ENCODE measurements around the gene LCE2C.
"Not testable (repeated sequence)": the region's sequence is repeated elsewhere in the genome, so short reads cannot be mapped to it uniquely, and the experiment has no call there.

Gene LCE2C, protein sequence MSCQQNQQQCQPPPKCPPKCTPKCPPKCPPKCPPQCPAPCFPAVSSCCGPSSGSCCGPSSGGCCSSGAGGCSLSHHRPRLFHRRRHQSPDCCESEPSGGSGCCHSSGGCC

DNA sequence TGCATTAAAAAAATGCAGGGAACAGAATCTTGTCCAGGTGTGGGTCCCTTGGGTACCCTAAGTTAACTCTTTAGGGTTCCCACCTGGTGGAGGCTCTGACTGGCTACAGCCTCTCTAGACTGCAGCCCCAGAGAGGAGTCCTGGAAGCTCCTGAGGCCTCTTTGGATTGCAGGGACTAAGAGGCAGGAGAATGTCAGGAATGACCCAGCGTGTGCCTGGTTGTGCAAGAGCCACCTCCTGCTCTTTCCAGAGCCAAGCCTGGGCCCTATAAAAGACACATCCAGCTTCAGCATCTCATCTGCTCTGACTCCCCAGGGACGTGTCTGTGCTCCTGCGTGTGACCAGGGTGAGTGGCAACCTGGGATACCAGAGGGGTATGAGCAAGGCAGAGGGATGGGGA is at the start of gene LCE2C:
Gene LCE2C, plus strand, starts transcription at position 297 of the 400 bp plus-strand sequence. CDS start 737 bp downstream, outside the sequence.
- DNase-seq (ENCODE audit: low read depth): not testable (repeated sequence)

DNA sequence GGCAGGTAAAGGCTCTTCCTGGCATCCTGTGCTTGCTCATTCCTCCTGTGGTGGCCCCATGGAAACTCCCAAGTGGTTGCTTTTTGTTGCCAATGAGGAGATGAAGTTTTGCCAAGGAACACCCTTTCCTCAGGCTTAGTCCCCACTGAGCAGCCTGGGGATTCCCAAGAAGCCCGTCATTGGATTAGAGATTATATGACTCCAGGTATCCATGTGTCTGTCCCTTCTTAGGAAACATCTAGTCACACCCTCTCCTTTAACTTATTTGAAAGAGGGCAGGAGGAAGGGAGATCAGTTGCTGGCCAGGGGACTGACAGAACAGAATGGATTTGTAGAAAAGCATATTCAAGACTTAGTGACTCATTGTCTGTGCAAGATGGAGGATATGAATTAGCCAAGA is 48.3 kb upstream of the LCE2C start:
- DNase-seq (ENCODE audit: low read depth): no peak

DNA sequence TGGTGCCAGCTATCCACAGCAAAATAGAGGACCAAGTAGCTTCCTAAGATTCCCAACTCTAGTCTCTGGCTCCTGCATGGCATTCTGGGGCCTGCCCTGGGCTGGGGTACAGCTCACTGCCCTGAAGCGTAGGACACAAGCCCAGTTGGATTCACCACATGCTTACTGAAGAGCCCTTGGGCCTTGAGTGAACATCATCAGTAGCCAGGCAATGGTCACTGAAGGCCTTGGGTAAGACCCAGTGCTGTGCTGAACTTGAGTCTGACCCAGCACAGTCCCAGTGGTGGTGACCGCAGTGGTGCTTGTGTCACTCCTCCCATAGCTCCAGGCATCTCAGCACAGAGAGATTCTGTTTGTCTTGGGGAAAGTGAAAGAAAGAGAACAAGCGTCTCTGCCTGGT is 44.5 kb upstream of the LCE2C start:
- DNase-seq (ENCODE audit: low read depth): no peak

DNA sequence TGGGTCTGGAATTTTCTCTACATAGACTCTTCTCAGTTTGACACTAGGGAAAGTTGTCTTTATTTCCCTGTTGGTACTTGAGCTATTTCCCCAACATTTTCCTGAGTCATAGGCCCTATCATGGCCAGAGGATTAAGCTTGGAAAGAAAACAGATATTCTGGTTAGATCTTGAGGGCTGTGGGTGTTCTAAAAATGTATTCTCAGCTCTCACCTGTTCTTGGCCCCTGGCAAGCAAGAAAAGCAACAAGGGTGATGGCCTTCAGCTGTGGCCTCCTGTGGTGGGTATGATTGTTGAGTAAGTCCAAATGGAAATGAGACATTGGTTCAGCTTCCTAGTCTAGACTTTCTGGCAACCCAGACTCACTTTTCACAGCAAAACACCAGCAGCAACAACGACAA is 34.7 kb upstream of the LCE2C start:
- DNase-seq (ENCODE audit: low read depth): no peak

DNA sequence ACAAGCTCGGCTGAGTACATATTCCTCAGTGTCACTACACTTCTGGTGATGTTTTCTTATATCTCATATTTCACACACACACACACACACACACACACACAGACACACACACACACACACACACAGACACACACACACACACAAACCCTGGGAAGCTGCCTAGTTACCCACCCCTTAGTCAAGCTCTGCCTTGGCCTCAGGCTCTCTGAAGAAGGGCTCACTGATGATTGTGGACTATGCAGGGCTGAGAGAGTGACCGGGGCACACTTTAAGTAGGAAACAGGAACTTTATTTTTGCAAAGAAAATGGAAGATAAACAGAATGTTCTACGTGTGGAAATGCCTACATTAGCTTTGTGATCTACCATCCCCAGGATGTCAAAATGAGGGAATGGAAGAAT is 31.1 kb upstream of the LCE2C start:
- DNase-seq (ENCODE audit: low read depth): no peak

DNA sequence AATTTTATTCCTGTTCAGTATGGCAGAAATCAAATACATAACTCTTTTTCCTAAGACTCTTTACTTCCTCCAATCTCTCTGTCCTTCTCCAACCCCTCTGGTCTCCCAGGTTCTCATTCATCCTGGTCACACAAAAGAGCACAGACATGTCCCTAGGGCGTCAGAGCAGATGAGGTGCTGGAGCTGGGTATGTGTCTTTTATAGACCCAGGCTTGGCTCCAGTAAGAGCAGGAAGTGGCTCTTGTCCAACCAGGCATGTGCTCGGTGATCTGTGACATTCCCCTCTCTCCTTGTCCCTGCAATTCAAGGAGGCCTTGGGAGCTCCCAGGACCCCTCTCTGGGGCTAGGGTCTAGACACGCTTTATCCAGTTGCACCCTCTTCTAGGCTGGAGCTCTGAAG is 29.9 kb upstream of the LCE2C start:
- no peak for DNase-seq (ENCODE audit: low read depth)

DNA sequence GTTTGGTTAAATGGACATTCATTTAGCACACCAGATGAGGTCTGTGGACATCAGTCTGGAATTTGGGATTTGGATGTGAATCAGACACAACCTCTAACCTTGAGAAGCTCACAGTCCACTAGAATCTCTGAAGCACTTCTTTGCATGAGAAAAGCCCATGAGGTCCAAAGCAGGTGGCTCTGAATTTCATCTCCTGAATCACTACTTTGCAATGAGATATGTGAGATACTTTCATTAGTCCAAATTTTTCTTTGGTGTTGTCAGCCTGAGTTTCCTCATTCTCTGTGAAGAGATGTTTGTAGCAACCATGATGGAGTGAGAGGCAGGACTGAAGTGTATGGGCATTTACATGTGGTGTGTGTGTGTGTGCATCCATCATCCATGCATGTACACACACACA is 28.4 kb upstream of the LCE2C start:
- no peak for DNase-seq (ENCODE audit: low read depth)

DNA sequence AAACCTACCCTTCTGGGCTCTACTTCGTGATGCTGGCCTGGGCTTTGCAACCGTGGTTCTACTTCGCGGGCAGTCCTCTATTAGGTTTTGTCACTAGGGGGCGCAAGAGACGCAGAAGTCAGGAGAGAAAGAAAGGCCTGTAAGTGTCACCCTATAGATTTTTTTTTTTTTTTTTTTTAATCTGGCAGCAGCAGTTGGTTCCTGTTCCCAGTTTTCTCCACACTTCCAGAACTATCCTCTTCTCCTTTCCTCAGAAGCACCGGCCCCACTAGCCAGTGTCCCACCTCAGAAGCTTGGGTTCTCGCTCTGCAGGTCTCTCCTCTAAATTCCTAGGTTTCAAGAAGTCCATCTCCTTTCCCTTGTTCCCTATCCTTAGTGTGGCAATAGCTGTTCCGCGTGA is 21.0 kb upstream of the LCE2C start:
- peak; percentile 12 for DNase-seq (ENCODE audit: low read depth)

DNA sequence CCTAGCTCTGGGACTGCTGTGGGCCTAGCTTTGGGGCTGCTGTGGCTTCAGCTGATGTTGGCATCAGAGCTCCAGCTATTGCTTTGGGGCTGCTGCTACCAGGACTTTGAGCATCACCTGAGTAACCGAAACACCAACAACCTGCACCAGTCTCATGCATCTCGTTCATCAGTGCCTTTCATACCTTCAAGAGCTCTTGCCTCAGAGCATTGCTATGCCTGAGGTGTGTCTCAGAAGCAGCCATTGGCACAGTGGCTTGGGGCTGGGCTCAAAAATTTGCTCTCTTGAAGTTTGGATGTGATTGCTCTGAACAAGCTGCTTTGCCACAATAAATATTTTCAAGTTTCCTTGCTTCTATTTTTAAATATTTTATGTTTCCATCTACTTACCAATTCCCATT is 18.6 kb upstream of the LCE2C start:
- no peak for DNase-seq (ENCODE audit: low read depth)

DNA sequence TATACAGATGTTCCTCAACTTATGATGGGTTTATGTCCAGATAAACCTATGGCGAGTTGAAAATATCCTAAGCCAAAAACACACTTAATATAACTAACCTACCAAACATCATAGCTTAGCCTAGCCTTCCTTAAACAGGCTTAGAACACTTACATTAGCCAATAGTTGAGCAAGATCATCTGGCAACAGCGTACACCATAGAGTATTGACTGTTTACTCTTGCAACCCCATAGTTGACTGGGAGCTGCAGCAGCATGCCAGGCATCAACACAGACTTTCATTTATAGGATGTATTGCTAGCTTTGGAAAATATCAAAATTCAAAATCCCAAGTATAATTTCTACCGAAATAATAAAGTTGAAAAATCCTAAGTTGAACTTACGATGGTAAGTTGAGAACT is 17.4 kb upstream of the LCE2C start:
- DNase-seq (ENCODE audit: low read depth): no peak

DNA sequence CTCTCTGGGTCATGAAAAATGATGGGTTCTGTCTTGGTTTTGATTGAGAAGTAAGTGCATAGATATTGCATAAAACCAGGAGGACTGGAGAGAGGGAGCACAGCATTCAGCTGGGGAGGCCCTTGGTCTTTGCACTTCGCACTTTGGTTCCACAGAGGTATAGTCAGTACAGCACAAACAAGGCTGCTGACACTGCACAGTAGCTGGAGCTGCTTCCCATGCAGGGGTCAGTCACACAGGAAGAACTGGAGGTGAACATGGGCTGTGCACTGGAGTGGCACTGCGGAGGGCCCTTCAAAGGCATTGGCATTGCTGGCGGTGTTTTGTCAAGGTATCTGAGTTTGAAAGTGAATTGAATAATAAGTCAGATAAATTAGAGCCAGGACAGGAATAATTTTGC is 16.4 kb upstream of the LCE2C start:
- DNase-seq (ENCODE audit: low read depth): no peak

DNA sequence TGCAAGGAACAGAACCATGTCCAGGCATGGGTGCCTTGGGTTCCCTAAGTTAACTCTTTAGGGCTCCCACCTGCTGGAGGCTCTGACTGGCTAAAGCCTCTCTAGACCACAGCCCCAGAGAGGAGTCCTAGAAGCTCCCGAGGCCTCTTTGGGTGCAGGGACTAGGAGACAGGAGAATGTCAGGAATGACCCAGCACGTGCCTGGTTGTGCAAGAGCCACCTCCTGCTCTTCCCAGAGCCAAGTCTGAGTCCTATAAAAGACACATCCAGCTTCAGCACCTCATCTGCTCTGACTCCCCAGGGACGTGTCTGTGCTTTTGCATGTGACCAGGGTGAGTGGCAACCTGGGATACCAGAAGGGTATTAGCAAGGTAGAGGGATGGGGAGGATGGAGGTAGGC is 12.0 kb upstream of the LCE2C start, which contains the start of gene LCE2D:
Gene LCE2D, plus strand, starts transcription at position 283 of the 400 bp plus-strand sequence. CDS start 726 bp downstream, outside the sequence.
- DNase-seq (ENCODE audit: low read depth): no peak

DNA sequence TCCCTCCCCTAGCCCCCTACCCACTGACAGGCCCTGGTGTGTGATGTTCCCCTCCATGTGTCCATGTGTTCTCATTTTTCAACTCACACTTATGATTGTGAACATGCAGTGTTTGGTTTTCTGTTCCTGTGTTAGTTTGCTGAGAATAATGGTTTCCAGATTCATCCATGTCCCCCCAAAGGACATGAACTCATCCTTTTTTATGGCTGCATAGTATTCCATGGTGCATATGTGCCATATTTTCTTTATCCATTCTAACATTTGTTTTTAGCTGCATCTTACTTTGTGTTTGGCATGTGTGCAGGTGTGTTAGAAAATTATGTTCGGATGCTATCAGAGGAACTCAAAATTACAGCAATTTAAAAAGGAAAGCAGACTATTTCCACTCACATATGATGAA is 8.9 kb upstream of the LCE2C start:
- not testable (repeated sequence) for DNase-seq (ENCODE audit: low read depth)

DNA sequence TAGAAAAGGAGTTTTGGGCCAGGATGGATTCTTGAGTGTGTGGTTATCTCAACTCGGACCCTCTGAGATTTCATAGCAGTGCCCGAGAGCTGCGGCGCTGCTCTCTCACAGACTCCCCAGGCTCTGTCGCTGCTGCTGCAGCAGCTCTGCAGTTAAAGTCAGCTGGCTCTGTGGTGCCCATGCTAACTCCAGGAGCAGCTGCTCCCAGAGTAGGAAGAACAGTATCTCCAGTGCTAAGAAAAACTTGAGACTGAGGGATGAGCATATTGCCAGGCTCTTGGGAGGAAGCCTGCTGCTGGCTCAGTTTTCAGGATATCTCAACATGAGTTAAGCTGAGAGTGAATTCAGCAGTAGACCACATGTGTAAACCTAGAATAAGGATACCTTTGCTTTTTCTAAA is 7.4 kb upstream of the LCE2C start:
- DNase-seq (ENCODE audit: low read depth): no peak

DNA sequence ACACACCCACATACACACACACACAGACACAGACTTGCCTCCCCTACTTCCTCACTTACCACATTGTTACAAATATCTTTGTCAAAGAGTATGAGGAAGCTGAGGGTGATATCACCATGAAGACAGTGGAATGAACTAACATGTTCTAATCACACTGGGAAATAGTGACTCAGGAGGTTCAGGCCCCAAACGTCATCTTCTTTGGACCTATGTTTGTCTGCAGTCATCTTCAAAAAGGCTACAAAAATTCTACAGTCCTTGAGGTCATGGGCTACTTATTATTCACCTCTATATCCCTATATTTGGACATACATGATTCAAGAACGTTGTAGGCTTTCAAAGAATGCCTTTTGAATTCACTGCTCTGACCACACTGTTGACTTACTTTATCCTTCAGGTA is 2.1 kb upstream of the LCE2C start:
- no peak for DNase-seq (ENCODE audit: low read depth)

DNA sequence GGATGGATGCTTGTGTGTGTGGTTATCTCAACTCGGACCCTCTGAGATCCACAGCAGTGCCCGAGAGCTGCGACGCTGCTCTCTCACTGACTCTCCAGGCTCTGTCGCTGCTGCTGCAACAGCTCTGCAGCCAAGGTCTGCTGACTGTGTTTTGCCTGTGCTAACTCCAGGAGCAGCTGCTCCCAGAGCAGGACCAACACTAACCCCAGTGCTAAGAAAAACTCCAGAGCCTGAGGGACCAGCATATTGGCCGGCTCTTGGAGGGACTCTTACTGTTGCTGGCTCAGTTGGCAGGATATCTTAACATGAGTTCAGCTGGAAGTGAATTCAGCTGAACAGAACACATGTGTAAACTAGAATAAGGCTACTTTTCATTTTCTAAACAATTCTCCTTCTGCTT is 4.4 kb downstream of the LCE2C start:
- DNase-seq (ENCODE audit: low read depth): no peak

DNA sequence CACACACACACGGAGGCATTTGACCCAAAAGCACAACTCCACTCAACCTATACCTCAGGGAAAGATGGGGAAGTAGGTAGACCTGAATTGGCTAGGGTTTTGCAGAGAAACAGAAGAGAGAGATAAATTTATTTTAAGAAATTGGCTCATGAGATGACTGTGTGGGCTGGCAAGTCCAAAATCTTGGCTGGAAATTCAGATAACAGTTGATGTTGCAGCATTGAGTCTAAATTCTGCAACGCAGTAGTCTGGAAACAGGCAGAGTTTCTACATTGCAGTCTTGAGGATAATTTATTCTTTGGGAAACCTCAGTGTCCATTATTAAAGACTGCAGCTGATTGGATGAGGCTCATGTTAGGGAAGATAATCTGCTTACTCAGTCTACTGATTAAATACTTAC is 6.5 kb downstream of the LCE2C start:
- no peak for DNase-seq (ENCODE audit: low read depth)

DNA sequence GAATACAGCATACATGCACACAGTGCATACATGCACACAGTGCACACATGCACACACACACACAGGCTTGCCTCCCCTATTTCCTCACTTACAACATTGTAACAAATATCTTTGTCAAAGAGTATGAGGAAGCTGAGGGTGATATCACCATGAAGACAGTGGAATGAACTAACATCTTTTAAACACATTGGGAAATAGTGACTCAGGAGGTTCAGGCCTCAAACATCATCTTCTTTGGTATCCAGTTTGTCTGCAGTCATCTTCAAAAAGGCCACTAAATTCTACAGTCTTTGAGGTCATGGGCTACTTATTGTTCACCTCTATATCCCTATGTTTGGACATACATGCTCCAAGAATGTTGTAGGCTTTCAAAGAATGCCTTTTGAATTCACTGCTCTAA is 8.8 kb downstream of the LCE2C start:
- DNase-seq (ENCODE audit: low read depth): no peak

DNA sequence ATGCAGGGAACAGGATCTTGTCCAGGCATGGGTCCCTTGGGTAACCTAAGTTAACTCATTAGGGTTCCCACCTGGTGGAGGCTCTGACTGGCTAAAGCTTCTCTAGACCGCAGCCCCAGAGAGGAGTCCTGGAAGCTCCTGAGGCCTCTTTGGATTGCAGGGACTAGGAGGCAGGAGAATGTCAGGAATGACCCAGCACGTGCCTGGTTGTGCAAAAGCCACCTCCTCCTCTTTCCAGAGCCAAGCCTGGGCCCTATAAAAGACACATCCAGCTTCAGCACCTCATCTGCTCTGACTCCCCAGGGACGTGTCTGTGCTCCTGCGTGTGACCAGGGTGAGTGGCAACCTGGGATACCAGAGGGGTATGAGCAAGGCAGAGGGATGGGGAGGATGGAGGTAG is 10.7 kb downstream of the LCE2C start, which contains the start of gene LCE2B:
Gene LCE2B, plus strand, starts transcription at position 301 of the 400 bp plus-strand sequence. CDS start 721 bp downstream, outside the sequence.
- not testable (repeated sequence) for DNase-seq (ENCODE audit: low read depth)

DNA sequence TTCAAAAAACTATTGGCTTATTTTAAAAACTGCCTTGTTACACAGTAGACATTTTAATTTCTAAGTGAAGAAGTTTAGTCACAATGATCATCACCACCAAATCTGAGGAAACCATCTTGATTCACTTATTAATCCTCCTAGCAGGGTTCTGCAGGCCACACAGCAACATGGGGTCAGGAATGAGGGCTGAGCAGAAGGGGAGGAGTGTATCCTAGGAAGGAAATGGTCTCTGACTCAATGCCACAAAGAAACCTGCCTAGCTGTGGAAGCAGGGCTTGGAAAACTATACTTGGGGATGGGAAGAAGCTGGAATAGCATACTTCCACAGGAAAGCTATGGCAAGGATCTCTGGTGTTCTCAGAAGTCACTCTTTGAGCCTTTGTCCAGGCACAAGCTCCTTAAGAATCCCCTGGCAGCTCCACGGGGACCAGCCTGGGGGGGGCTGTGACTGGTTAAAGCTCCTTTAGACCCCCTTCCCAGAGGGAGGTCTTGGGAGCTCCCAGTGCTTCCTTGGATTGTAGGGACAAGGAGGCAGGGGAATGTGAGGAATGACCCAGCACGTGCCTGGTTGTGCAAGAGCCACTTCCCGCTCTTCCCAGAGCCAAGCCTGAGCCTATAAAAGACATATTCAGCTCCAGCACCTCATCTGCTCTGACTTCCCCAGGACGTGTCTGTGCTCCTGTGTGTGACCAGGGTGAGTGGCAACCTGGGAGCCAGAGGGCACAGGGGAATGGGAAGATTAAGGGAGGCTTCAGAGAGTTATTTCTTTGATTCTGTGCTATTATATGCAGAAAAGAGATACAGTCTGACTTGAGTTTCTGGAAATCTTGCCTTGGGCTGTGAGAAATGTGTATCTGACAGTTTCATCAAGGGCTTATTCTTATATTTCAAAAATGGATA is 22.9 kb downstream of the LCE2C start, which contains the start of gene LCE2A:
Gene LCE2A, plus strand, starts transcription at position 645 of the 900 bp plus-strand sequence. CDS start 557 bp downstream, outside the sequence.
- DNase-seq (ENCODE audit: low read depth): no peak

DNA sequence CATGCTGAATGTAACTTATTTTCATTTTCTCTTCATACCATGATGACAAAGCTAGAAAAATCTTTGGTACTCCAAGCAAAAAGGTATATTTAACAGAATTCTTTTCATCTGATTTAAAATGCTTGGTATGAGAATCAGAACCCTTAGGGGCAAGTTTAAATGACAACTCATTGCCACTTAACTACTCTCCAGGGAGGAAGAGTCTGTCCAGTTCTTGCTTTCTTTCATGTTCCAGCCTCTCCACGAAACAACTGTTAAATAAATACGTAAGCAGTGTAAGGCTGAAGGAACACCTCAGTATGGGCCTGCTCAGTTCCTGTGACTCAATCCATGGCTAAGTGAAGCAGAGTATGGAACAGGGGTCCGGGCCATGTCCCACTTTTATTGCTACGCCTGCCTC is 24.7 kb downstream of the LCE2C start:
- DNase-seq (ENCODE audit: low read depth): no peak

DNA sequence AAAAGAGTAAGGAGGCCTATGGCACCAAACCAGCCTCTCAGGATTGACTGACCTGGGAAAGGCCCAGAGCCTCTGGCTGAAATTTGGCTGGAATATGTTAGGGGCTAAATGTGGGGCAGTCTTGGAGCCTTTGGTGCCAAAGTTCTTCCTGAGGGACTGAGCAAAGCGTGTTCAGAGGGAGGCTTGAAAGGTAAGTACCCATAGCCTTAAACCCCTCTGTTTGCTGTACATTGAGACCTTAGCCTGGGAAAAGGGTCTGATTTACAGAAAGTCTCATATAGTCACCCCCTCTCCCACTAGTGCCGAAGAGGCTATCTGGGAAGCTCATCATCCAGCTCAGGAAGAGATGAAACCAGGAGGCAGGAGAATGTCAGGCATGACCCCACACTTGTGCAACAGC is 32.8 kb downstream of the LCE2C start, which contains the start of gene LCE4A:
Gene LCE4A, plus strand, starts transcription at position 301 of the 400 bp plus-strand sequence. CDS start 916 bp downstream, outside the sequence.
- no peak for DNase-seq (ENCODE audit: low read depth)

DNA sequence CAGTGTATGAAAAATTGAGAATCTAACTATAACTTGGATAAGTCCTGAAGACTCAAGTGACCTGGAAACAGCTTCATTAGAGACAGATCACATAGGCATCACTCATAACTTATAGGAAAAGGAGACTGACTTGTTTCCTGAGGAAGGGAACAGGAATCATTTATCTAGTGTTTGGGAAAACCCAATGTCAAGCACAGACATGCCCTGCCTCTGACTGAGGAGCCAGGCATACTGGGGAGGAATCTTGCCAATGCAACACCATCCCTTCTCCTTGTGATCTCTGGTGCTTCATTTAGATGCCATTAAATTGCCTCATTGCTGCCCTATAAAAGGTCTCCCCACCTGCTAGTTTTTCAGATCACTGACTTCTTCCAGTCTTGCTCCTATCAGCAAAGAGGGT is 43.2 kb downstream of the LCE2C start:
- no peak for DNase-seq (ENCODE audit: low read depth)

All from stimulated activated CD8-positive, alpha-beta memory T cell treated with anti-CD3 and anti-CD28 coated beads, Interleukin-15, amount 100 ng/mL, for 24 hours (primary cell).